OCI-LY7 (cell line): Measurements from ENCODE around the gene RHOD. TPM values are rescaled to one million over a fixed set of nuclear protein-coding genes. Genes with fewer than 3 reads are reported as not detected.

Source experiments
- BruUV-seq: library from RNA; stranded (reverse); fragments of 400-500 nt; replicated peaks from 2 replicates; lab custom pipeline; 2021; lab: Mats Ljungman, UMichigan
- CTCF ChIA-PET: fragments of 300-600 bp; sonication (Branson Sonifier 250); formaldehyde crosslinking; loops from one replicate; lab custom pipeline; 2022; ENCODE audit warnings: antibody characterized with exemption; ENCODE audit not compliant: unreplicated experiment; lab: Charles Lee
- POLR2A ChIA-PET: fragments of 300-600 bp; sonication (Branson Sonifier 250); formaldehyde crosslinking; loops from one replicate; lab custom pipeline; 2022; ENCODE audit warnings: antibody characterized with exemption; lab: Charles Lee
- DNase-seq: peaks from one replicate; pipeline ENCODE4 v3.0.0-alpha.2; 2015; ENCODE audit warnings: low spot score
- H2AFZ ChIP-seq: fragments of 200-600 bp; sonication (generic), shearing (Covaris generic); 2 replicates; pipeline ENCODE4 v1.6.1; 2014; ENCODE audit warnings: mild to moderate bottlenecking, antibody characterized with exemption, low read length, moderate library complexity
- H3K27ac ChIP-seq: fragments of 200-600 bp; sonication (generic); 2 replicates; pipeline ENCODE4 v1.5.1; 2014; ENCODE audit warnings: mixed run types, low read depth, mild to moderate bottlenecking, moderate library complexity, low read length, inconsistent platforms; ENCODE audit not compliant: poor library complexity, severe bottlenecking
- H3K36me3 ChIP-seq: fragments of 200-600 bp; sonication (generic); 2 replicates; pipeline ENCODE4 v1.6.1; 2014; ENCODE audit warnings: mild to moderate bottlenecking, antibody characterized with exemption, low read length, moderate library complexity, mixed read lengths; ENCODE audit not compliant: insufficient read depth
- H3K4me1 ChIP-seq: fragments of 200-600 bp; sonication (generic); 2 replicates; pipeline ENCODE4 v1.5.1; 2014; ENCODE audit warnings: mild to moderate bottlenecking, low read length; ENCODE audit not compliant: insufficient read depth, poor library complexity, severe bottlenecking
- H3K4me2 ChIP-seq: fragments of 200-600 bp; sonication (generic); 2 replicates; pipeline ENCODE4 v1.6.1; 2014; ENCODE audit warnings: mild to moderate bottlenecking, low read length
- H3K4me3 ChIP-seq: fragments of 200-600 bp; sonication (generic); 2 replicates; pipeline ENCODE4 v1.5.1; 2014; ENCODE audit warnings: mild to moderate bottlenecking, low read depth, low read length; ENCODE audit not compliant: poor library complexity, severe bottlenecking
- H3K79me2 ChIP-seq: fragments of 200-600 bp; sonication (generic); 2 replicates; pipeline ENCODE4 v1.6.1; 2016; ENCODE audit warnings: low read depth, mild to moderate bottlenecking, low read length, moderate library complexity, mixed read lengths; ENCODE audit not compliant: insufficient read depth
- H3K9me2 ChIP-seq: fragments of 200-600 bp; sonication (generic); 2 replicates; pipeline ENCODE4 v1.6.1; 2016; ENCODE audit warnings: mild to moderate bottlenecking, low read length, mixed read lengths; ENCODE audit not compliant: insufficient read depth
- H3K9me3 ChIP-seq: fragments of 200-600 bp; sonication (generic); 2 replicates; pipeline ENCODE4 v1.6.1; 2014; ENCODE audit warnings: mild to moderate bottlenecking, mixed run types, low read length, mixed read lengths
- H4K20me1 ChIP-seq: fragments of 200-600 bp; sonication (generic); 2 replicates; pipeline ENCODE4 v1.6.1; 2014; ENCODE audit warnings: mild to moderate bottlenecking, antibody characterized with exemption, low read length, moderate library complexity, mixed read lengths; ENCODE audit not compliant: insufficient read depth
- EZH2phosphoT487 ChIP-seq: fragments of 200-600 bp; sonication (generic); IDR thresholded peaks from 2 replicates; pipeline ENCODE4 v1.6.1; 2018; ENCODE audit warnings: low read depth, borderline replicate concordance, mild to moderate bottlenecking, mixed run types, antibody characterized with exemption, low read length, moderate library complexity, mixed read lengths
- intact Hi-C: fragments of 100-400 bp; cut with micrococcal nuclease; formaldehyde crosslinking; loops from one replicate; pipeline ENCODE4 v1.10.0; 2022; ENCODE audit not compliant: unreplicated experiment
- total RNA-seq, 2 experiments: library from RNA; depleted of rRNA in 1 of 2; stranded (reverse); fragments of >200 nt in 1 of 2; shearing (Covaris generic) in 1 of 2; gene quantifications; 2 replicates each; pipeline ENCODE4 v1.2.3, GENCODE V29; 2014 to 2022
- TF ChIP-seq, protein P1 (sequence below): fragments of 200-600 bp; sonication (generic); conservative IDR thresholded peaks from 2 replicates; pipeline ENCODE4 v1.5.1; 2014; ENCODE audit warnings: mild to moderate bottlenecking, antibody characterized with exemption, low read length, moderate library complexity, mixed read lengths

The RHOD gene
- total RNA-seq, 2 experiments from 2014 or later, result not detected

DNA sequence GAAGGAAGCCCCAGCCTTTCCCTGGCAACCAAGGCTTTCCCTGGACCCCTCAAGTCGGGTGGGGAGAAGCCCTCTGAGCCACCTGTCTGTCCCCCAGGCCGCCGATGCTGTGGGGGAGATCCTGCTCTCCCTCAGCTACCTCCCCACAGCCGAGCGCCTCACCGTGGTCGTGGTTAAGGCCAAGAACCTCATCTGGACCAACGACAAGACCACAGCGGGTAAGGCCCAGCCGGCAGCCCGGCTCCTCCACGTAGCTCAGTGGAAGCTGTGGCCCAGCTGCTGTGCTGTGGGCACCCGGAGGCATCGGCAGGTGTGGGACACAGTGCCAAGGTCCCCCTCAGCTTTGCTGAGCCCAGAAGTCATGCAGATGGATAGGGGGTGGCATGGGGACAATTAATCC lies 12.2 kb upstream of the RHOD start:
- Histone ChIP-seq H3K27ac (no peak overlapping the region), H3K4me2 (no peak overlapping the region), H4K20me1 (no peaks in the 10 kb centered on the region), H3K4me3 (no peak overlapping the region), H3K9me2 (no peaks in the 10 kb centered on the region), H3K36me3 (no peaks in the 10 kb centered on the region), H3K9me3 (no peaks in the 10 kb centered on the region), H3K4me1 (peaks cover 11% of the 10 kb centered on the region), H2AFZ (no peak overlapping the region), H3K79me2 (no peaks in the 10 kb centered on the region)
- DNase-seq, result no peak
- intact Hi-C loops, result no loop called here
- no TSS peak for BruUV-seq
- ChIA-PET POLR2A (no interaction called here), CTCF (interaction anchor here (1.2 kb wide), 1 partner anchor 16 kb away, joined by 7 read pairs; no protein-coding TSS in a partner anchor)
- TF ChIP-seq, protein P1, sequence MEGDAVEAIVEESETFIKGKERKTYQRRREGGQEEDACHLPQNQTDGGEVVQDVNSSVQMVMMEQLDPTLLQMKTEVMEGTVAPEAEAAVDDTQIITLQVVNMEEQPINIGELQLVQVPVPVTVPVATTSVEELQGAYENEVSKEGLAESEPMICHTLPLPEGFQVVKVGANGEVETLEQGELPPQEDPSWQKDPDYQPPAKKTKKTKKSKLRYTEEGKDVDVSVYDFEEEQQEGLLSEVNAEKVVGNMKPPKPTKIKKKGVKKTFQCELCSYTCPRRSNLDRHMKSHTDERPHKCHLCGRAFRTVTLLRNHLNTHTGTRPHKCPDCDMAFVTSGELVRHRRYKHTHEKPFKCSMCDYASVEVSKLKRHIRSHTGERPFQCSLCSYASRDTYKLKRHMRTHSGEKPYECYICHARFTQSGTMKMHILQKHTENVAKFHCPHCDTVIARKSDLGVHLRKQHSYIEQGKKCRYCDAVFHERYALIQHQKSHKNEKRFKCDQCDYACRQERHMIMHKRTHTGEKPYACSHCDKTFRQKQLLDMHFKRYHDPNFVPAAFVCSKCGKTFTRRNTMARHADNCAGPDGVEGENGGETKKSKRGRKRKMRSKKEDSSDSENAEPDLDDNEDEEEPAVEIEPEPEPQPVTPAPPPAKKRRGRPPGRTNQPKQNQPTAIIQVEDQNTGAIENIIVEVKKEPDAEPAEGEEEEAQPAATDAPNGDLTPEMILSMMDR, result 0 out of 2 replicates have a peak, but pooled peaks have one; percentile 23
- no peak for TF ChIP-seq EZH2phosphoT487

DNA sequence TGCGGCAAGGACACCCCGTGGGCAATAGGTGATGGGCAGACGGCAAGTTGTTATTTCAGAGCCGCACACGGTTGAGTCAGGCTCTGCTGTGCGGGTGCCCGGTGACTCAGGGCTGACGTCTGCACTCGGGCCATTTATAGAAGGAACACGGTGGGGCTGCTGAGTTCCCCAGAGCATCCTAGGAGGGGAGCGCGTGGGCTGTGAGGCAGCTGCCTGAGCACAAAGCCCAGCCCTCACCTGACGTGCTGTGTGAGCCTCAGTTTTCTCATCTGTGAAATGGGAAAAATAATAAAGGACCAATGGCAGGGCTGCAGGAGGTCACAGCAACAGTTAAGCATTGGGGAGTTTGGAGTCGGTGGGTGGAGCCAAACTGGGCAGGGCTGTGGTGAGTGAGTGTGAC lies 11.3 kb upstream of the RHOD start:
- Histone ChIP-seq H3K4me2 (no peak overlapping the region), H4K20me1 (no peaks in the 10 kb centered on the region), H3K9me2 (no peaks in the 10 kb centered on the region), H3K9me3 (no peaks in the 10 kb centered on the region), H3K4me1 (peaks cover 11% of the 10 kb centered on the region), H3K36me3 (no peaks in the 10 kb centered on the region), H3K4me3 (no peak overlapping the region), H3K27ac (no peak overlapping the region), H3K79me2 (no peaks in the 10 kb centered on the region), H2AFZ (no peak overlapping the region)
- TF ChIP-seq EZH2phosphoT487, result no peak
- TF ChIP-seq, protein P1, result no peak
- CTCF ChIA-PET, result no interaction called here
- POLR2A ChIA-PET, result no interaction called here
- no peak for DNase-seq
- BruUV-seq, result no TSS peak
- intact Hi-C loops, result no loop called here

DNA sequence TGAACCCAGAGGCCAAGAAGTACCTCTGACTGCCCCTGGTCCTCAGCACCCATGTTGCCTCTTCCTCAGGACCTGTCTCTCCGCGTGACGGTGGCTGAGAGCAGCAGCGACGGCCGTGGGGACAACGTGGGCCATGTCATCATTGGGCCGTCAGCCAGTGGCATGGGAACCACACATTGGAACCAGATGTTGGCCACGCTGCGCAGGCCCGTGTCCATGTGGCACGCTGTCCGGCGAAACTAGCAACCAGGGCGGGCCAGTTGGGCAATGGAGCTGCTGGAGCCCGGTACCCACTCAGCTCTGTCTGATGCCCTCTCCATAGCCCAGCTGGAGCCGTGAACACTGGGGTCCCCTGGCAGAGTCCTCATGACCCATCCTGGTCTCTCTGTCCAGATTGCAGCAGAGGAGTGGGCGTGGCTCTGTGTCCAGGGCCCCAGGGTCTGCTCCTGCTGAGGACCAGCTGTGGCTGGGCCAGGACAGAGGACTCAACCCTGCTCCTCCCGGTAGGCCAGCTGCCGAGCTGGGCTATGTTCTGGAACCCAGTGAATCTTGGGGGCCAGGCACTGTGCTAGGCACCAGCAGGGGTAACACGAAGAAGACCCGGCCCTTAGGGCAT lies 8.0 kb upstream of the RHOD start:
- Histone ChIP-seq H3K27ac (no peak overlapping the region), H3K36me3 (no peaks in the 10 kb centered on the region), H3K9me3 (no peaks in the 10 kb centered on the region), H4K20me1 (no peaks in the 10 kb centered on the region), H3K79me2 (no peaks in the 10 kb centered on the region), H3K9me2 (no peaks in the 10 kb centered on the region), H3K4me1 (peaks cover 11% of the 10 kb centered on the region), H3K4me2 (no peak overlapping the region), H3K4me3 (no peak overlapping the region), H2AFZ (no peak overlapping the region)
- ChIA-PET POLR2A (interaction anchor here (0.5 kb wide), 1 partner anchor 418 kb away, joined by 3 read pairs; no protein-coding TSS in a partner anchor), CTCF (no interaction called here)
- DNase-seq, result no peak
- intact Hi-C loops, result no loop called here
- BruUV-seq, result no TSS peak
- TF ChIP-seq EZH2phosphoT487, result no peak
- TF ChIP-seq, protein P1, result no peak
